PC-3 (cell line): ENCODE measurements around the gene ULK3.

Source experiments
- CTCF ChIP-seq: fragments of 300-600 bp; sonication (generic); conservative IDR thresholded peaks from 2 replicates; pipeline ENCODE4 v1.5.1; 2017; ENCODE audit warnings: antibody characterized with exemption, low read depth, mild to moderate bottlenecking, low read length
- EZH2 ChIP-seq: fragments of 300-600 bp; sonication (generic); IDR thresholded peaks from one replicate; pipeline ENCODE4 v1.6.1; 2017; ENCODE audit warnings: antibody characterized with exemption, mild to moderate bottlenecking, low read length; ENCODE audit not compliant: unreplicated experiment

DNA sequence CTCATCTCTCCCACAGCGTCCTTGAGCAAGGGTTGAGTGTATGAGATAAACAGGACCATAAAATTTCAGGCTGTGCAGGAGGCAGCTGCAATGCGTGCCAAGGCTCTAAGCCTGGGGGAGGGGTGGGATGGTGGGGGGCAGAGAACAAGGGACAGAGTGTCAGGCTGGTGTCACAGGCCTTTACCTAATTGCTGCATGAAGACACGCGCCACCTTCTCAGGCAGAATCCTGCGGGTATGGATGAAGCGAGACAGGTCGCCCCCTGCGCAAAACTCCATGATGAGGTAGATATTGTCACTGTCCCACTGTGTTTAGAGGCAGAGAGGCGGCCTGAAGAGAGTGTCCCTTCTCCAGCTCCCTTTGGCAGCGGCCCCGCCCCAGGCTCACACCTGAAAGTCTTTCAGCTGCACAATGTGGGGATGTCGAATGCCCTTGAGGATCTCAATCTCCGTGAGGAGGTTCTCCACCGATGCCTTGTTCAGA, 1.0 kb downstream of the ULK3 start:
- TF ChIP-seq CTCF (no peak), EZH2 (no peak)
